ENCODE measurements around the gene BAZ1B.
"Not testable (repeated sequence)": the region's sequence is repeated elsewhere in the genome, so short reads cannot be mapped to it uniquely, and the experiment has no call there.

Gene BAZ1B

DNA sequence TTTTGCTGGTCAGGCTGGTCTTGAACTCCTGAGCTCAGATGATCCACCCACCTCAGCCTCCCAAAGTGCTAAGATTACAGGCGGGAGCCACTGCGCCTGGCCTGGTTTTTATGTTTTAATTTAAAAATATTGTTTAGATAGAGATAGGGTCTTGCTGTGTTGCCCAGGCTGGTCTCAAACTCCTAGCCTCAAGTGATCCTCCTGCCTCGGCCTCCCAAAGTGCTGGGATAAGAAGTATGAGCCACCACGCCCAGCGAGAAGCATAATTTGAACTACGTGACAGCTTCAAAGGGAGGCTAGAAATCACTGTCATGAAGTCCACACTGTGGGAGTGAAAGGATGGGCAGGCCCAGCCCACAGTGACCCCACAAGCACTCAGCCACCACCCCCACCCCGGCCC is 13.8 kb upstream of the BAZ1B start:
- not testable (repeated sequence) for H3K4me1 ChIP-seq (ENCODE audit: control insufficient read depth, insufficient read depth, low read length); H3K4me2 ChIP-seq (ENCODE audit: low read length); H3K9ac ChIP-seq (ENCODE audit: low read depth, low read length); H3K4me3 ChIP-seq (ENCODE audit: low read length); H3K9me3 ChIP-seq (replicated peaks; ENCODE audit: low read length); H3K27me3 ChIP-seq (ENCODE audit: control insufficient read depth, insufficient read depth, low read length)
- H3K36me3 ChIP-seq (ENCODE audit: insufficient read depth, low read length): peaks cover 46% of the 10 kb centered on the region

DNA sequence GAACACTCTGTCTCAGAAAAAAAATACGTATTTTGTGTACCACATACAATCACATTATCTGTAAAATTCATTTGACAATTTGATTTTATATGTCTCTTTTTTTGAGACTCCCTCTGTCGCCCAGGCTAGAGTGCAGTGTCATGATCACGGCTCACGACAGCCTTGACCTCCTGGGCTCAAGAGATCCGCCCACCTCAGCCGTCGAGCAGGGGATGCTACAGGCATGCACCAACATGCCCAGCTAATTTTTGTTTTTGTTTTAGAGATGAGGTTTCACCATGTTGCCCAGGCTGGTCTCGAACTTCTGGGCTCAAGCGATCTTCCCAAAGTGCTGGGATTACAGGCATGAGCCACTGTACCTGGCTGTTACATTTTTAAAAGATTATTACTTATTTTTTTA is 11.6 kb upstream of the BAZ1B start:
- Histone ChIP-seq H3K4me1 (ENCODE audit: control insufficient read depth, insufficient read depth, low read length) (no peaks in the 10 kb centered on the region), H3K36me3 (ENCODE audit: insufficient read depth, low read length) (peaks cover 31% of the 10 kb centered on the region), H3K9me3 (replicated peaks; ENCODE audit: low read length) (no peaks in the 10 kb centered on the region), H3K27me3 (ENCODE audit: control insufficient read depth, insufficient read depth, low read length) (no peaks in the 10 kb centered on the region), H3K9ac (ENCODE audit: low read depth, low read length) (no peak overlapping the region), H3K4me2 (ENCODE audit: low read length) (no peak overlapping the region), H3K4me3 (ENCODE audit: low read length) (no peak overlapping the region)

DNA sequence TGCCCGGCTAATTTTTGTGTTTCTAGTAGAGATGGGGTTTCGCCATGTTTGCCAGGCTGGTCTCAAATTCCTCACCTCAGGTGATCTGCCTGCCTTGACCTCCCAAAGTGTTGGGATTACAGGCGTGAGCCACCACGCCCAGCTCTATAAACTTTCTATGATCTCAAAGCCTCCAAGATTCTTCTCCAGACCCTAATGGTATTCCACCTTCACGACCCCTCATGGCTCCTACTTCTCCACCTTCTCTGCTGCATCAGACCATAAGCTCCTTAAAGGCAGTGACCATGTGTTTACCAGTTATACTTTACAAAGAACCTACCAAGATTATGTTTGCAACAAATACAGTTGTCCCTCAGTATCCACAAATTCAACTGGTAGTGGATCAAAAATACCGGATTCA is 10.1 kb upstream of the BAZ1B start:
- Histone ChIP-seq H3K9me3 (replicated peaks; ENCODE audit: low read length) (no peaks in the 10 kb centered on the region), H3K27me3 (ENCODE audit: control insufficient read depth, insufficient read depth, low read length) (no peaks in the 10 kb centered on the region), H3K36me3 (ENCODE audit: insufficient read depth, low read length) (peaks cover 15% of the 10 kb centered on the region), H3K4me1 (ENCODE audit: control insufficient read depth, insufficient read depth, low read length) (peaks cover 7% of the 10 kb centered on the region), H3K4me2 (ENCODE audit: low read length) (no peak overlapping the region), H3K9ac (ENCODE audit: low read depth, low read length) (no peak overlapping the region), H3K4me3 (ENCODE audit: low read length) (no peak overlapping the region)

DNA sequence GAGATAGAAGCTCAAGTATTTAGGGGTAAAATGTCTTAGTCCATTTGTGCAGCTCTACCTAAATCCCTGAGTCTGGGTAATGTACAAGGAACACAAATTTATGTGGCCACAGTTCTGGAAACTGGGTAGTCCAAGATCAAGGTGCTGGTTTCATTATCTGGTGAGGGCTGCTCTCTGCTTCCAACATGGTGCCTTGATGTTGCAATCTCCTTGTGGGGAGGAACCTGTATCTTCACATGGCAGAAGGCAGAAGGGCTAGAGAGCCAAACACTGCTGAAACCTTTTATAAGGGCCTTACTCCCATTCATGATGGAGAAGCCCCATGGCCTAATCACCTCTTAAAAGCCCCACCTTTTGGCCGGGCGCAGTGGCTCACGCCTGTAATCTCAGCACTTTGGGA is 8.7 kb upstream of the BAZ1B start:
- H3K4me2 ChIP-seq (ENCODE audit: low read length): no peak overlapping the region
- no peak overlapping the region for H3K4me3 ChIP-seq (ENCODE audit: low read length)
- H3K4me1 ChIP-seq (ENCODE audit: control insufficient read depth, insufficient read depth, low read length): peaks cover 7% of the 10 kb centered on the region

DNA sequence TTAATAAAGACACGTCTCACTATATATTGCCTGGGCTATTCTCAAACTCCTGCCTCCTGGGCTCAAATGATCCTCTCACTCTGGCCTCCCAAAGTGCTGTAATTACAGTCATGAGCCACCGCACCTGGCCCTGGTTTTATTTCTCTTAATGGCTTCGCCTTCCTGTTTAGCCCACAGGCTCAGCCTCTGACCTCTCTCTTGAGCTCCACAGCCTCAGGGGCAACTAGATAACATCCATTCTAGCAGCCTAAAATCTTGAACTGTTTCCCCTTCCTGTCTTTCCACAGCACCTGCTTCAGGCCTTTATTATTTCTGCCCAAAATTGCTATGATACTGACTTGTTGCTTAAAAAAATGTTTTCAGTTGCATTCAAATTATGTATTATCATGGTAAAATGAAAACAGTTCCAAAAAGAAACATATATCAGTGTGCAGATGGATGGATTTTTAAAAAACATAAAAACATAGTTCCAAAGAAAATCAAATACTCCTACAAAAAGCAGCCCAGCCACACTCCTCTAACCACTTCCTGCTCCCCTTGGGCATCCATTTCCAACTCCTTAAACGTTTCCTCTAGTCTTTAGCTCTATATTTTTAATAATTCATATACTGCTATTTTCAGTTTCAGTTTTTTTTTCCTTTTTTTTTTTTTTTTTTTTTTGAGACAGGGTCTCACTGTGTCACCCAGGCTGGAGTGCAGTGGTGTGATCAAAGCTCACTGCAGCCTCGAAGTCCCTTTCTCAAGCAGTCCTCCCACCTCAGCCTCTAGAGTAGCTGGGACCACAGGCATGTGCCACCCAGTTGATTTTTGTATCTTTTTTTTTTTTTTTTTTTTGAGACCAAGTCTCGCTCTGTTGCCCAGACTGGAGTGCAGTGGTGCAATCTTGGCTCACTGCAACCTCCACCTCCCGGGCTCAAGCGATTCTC is 5.1 kb upstream of the BAZ1B start:
- Histone ChIP-seq H3K9ac (ENCODE audit: low read depth, low read length) (no peak overlapping the region), H3K27me3 (ENCODE audit: control insufficient read depth, insufficient read depth, low read length) (no peaks in the 10 kb centered on the region), H3K4me1 (ENCODE audit: control insufficient read depth, insufficient read depth, low read length) (peaks cover 7% of the 10 kb centered on the region), H3K4me3 (ENCODE audit: low read length) (no peak overlapping the region), H3K4me2 (ENCODE audit: low read length) (no peak overlapping the region), H3K9me3 (replicated peaks; ENCODE audit: low read length) (no peaks in the 10 kb centered on the region), H3K36me3 (ENCODE audit: insufficient read depth, low read length) (no peaks in the 10 kb centered on the region)

More for the DNA sequence above, 8.7 kb upstream of the BAZ1B start:
- Histone ChIP-seq H3K9ac (ENCODE audit: low read depth, low read length) (no peak overlapping the region), H3K36me3 (ENCODE audit: insufficient read depth, low read length) (peaks cover 2% of the 10 kb centered on the region), H3K27me3 (ENCODE audit: control insufficient read depth, insufficient read depth, low read length) (no peaks in the 10 kb centered on the region), H3K9me3 (replicated peaks; ENCODE audit: low read length) (no peaks in the 10 kb centered on the region)

DNA sequence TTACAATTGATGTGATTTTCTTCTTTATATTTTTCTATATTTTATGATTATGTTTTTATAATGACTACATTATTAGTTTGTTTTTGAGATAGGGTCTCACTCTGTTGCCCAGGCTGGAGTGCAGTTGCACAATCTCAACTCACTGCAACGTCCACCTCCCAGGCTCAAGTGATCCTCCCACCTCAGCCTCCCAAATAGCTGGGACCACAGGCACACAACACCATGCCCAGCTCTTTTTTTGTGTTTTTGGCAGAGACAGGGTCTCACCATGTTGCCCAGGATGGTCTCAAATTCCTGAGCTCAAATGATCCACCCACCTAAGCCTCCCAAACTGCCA is 4.0 kb upstream of the BAZ1B start:
- not testable (repeated sequence) for H3K4me2 ChIP-seq (ENCODE audit: low read length); H3K36me3 ChIP-seq (ENCODE audit: insufficient read depth, low read length); H3K4me3 ChIP-seq (ENCODE audit: low read length); H3K27me3 ChIP-seq (ENCODE audit: control insufficient read depth, insufficient read depth, low read length); H3K9ac ChIP-seq (ENCODE audit: low read depth, low read length); H3K4me1 ChIP-seq (ENCODE audit: control insufficient read depth, insufficient read depth, low read length); H3K9me3 ChIP-seq (replicated peaks; ENCODE audit: low read length)

DNA sequence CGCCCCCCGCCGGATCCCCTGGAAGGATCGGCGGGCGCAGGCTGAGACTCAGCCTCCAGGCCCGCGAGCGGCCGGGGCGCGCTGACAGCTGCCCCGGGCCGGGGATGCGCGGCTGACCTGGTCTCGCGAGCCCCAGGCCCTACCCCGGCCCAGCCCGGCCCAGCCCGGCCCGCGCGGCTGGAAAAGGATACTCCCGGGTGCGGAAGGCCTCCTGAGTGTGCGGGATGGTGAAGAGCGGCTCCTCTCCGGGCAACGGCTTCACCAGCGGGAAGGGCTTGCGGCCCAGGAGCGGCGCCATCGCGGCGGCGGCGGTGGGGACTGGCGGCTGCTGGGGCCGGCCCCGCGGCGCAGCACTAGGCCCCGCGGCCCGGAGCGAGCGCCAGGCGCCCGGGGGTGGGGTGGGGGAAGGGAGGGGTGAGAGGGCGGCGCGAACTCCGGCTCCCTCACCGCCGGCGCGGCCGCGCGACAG is 423 bp downstream of the BAZ1B start:
- peak overlapping the region; percentile 80 for H3K9ac ChIP-seq (ENCODE audit: low read depth, low read length)
- peaks cover 28% of the 10 kb centered on the region for H3K4me1 ChIP-seq (ENCODE audit: control insufficient read depth, insufficient read depth, low read length)
- H3K27me3 ChIP-seq (ENCODE audit: control insufficient read depth, insufficient read depth, low read length): no peaks in the 10 kb centered on the region
- no peaks in the 10 kb centered on the region for H3K9me3 ChIP-seq (replicated peaks; ENCODE audit: low read length)
- H3K4me2 ChIP-seq (ENCODE audit: low read length): peak overlapping the region; percentile 97
- peaks cover 14% of the 10 kb centered on the region for H3K36me3 ChIP-seq (ENCODE audit: insufficient read depth, low read length)
- peak overlapping the region; percentile 79 for H3K4me3 ChIP-seq (ENCODE audit: low read length)

DNA sequence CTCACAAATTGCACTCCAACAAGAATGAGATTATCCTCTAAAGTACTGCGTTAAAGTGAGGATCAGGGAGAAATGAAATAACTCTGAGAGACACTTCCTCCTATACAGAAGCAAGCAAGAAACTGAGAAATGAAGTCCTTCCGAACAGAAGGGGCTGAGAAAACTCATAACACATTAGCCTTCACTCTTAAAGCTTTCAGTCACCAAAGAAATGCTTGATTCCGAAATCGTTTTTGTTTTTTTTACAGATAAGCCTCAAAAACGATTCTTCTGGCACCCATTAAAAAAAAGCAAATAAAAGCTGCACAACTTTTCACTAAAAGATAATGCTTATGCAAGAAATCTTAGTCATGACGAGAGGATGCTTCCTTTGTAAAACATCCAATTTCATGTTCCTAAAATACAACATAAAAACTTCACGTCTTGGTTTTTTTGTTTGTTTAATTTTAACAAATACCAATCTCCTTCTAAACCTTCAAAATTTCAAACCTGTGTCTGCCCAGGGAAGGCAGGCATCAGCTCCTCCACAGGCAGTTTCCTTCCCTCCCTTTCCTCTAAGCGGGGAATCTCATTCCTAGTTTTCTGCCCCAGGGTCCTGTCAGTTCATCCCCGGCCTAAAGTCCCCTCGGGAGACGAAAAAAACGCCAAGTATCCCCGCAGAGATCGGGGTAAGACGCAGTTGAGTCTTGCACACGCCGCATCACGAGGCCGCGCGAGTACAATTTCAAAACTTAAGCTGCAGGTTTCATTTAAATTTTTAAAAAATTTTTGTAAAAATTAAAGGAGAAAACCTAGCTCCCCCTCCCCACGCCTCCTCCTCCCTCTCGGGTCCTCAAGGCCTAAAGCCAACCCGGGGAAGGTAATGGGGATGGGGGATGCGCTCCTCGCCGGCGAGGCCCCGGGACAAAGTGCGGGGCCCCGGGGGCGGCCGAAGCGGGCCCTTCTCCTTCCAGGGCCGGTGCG is 1.1 kb downstream of the BAZ1B start:
- Histone ChIP-seq H3K4me3 (ENCODE audit: low read length) (peak overlapping the region; percentile 79), H3K9me3 (replicated peaks; ENCODE audit: low read length) (no peaks in the 10 kb centered on the region), H3K36me3 (ENCODE audit: insufficient read depth, low read length) (peaks cover 21% of the 10 kb centered on the region), H3K9ac (ENCODE audit: low read depth, low read length) (peak overlapping the region; percentile 80), H3K4me2 (ENCODE audit: low read length) (peak overlapping the region; percentile 97), H3K27me3 (ENCODE audit: control insufficient read depth, insufficient read depth, low read length) (no peaks in the 10 kb centered on the region), H3K4me1 (ENCODE audit: control insufficient read depth, insufficient read depth, low read length) (peaks cover 28% of the 10 kb centered on the region)

DNA sequence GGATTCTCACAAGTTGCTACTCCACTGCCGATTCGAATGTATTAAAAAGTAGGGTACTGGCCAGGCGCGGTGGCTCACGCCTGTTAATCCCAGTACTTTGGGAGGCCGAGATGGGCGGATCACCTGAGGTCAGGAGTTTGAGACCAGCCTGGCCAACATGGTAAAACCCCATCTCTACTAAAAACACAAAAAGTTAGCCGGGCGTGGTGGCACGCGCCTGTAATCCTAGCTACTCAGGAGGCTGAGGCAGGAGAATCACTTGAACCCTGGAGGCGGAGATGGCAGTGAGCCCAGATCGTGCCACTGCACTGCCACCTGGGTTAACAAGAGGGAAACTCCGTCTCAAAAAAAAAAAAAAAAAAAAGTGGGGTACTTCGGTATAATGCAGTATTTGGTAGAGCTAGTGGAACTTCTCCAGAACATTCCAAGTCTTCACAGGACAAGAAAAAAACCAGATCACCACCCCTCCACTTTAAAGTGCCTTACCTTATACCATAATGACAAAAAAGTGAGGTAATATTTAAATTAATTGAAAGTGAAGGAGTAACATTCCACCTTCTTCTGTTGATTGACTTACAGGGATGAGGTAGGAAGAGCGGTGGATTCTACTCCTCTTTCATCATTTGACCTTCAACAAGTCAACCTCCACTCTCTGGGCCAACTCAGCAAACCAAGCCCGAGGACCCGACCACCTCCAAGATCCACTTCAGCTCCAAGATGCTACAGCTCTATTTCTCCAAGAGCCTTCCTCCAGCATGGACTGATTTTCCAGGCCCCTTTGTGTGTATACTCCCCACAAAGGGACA is 2.0 kb downstream of the BAZ1B start:
- Histone ChIP-seq H3K4me2 (ENCODE audit: low read length) (peak overlapping the region; percentile 97), H3K36me3 (ENCODE audit: insufficient read depth, low read length) (peaks cover 30% of the 10 kb centered on the region), H3K4me1 (ENCODE audit: control insufficient read depth, insufficient read depth, low read length) (peaks cover 28% of the 10 kb centered on the region), H3K9me3 (replicated peaks; ENCODE audit: low read length) (no peaks in the 10 kb centered on the region), H3K4me3 (ENCODE audit: low read length) (peak overlapping the region; percentile 79), H3K9ac (ENCODE audit: low read depth, low read length) (peak overlapping the region; percentile 80), H3K27me3 (ENCODE audit: control insufficient read depth, insufficient read depth, low read length) (no peaks in the 10 kb centered on the region)

DNA sequence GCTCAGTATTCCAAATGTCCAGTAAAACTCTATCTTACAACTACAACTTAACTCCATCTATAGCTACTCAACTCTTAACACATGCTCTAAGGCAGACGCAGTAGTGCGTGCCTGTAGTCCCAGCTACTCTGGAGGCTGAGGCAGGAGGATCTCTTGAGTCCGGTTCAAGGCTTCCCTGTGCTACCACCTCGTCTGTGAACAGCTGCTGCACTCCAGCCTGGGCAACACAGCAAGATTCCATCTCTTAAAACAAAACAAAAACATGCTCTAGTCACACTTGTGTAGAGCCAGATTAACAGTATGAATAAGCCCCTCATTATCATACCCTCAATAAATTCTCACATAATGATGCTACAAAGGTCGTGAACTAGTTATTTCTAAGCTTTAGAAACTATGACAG is 3.6 kb downstream of the BAZ1B start:
- Histone ChIP-seq H3K4me3 (ENCODE audit: low read length) (peak overlapping the region; percentile 79), H3K36me3 (ENCODE audit: insufficient read depth, low read length) (peaks cover 43% of the 10 kb centered on the region)

More for the DNA sequence above, 3.6 kb downstream of the BAZ1B start:
- H3K27me3 ChIP-seq (ENCODE audit: control insufficient read depth, insufficient read depth, low read length): no peaks in the 10 kb centered on the region
- peak overlapping the region; percentile 97 for H3K4me2 ChIP-seq (ENCODE audit: low read length)
- H3K9me3 ChIP-seq (replicated peaks; ENCODE audit: low read length): no peaks in the 10 kb centered on the region
- H3K9ac ChIP-seq (ENCODE audit: low read depth, low read length): no peak overlapping the region
- H3K4me1 ChIP-seq (ENCODE audit: control insufficient read depth, insufficient read depth, low read length): peaks cover 28% of the 10 kb centered on the region

All from skeletal muscle satellite cell (primary cell).